ENCODE results near the gene HNF1B. TPM values are rescaled to one million over a fixed set of nuclear protein-coding genes. Genes with fewer than 3 reads are reported as not detected.

The HNF1B gene
- total RNA-seq, 3 donors from 2014 or later (not counting 1 experiment from before 2014, with no cell fraction given), result not detected

GRCh38 chr17:37637956-37638355 lies 106.9 kb downstream of the HNF1B start:
- peaks cover 17% of the 10 kb centered on the region for H3K36me3 Mint-ChIP-seq
- H3K36me3 ChIP-seq (ENCODE audit: control insufficient read depth, insufficient read depth, low read length), result peaks cover 28% of the 10 kb centered on the region
- intact Hi-C loops (cut with micrococcal nuclease), result no loop called here

More at GRCh38 chr17:37637956-37638355, 106.9 kb downstream of the HNF1B start:
- H3K9me3 Mint-ChIP-seq, result no peaks in the 10 kb centered on the region
- TF ChIP-seq, protein P1, sequence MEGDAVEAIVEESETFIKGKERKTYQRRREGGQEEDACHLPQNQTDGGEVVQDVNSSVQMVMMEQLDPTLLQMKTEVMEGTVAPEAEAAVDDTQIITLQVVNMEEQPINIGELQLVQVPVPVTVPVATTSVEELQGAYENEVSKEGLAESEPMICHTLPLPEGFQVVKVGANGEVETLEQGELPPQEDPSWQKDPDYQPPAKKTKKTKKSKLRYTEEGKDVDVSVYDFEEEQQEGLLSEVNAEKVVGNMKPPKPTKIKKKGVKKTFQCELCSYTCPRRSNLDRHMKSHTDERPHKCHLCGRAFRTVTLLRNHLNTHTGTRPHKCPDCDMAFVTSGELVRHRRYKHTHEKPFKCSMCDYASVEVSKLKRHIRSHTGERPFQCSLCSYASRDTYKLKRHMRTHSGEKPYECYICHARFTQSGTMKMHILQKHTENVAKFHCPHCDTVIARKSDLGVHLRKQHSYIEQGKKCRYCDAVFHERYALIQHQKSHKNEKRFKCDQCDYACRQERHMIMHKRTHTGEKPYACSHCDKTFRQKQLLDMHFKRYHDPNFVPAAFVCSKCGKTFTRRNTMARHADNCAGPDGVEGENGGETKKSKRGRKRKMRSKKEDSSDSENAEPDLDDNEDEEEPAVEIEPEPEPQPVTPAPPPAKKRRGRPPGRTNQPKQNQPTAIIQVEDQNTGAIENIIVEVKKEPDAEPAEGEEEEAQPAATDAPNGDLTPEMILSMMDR (IDR thresholded peaks at IDR 0.05), result no peak
- H3K27ac Mint-ChIP-seq, result no peak overlapping the region
- Histone ChIP-seq H3K27ac (ENCODE audit: low read length) (no peak overlapping the region), H3K9me3 (ENCODE audit: control insufficient read depth, insufficient read depth, low read length) (no peaks in the 10 kb centered on the region), H3K27me3 (ENCODE audit: control insufficient read depth, insufficient read depth, low read length) (no peaks in the 10 kb centered on the region), H3K4me1 (ENCODE audit: control insufficient read depth, insufficient read depth, low read length) (no peaks in the 10 kb centered on the region), H3K4me3 (ENCODE audit: low read length) (no peak overlapping the region)
- DNase-seq, result no peak
- H3K27me3 Mint-ChIP-seq (ENCODE audit: low read depth in 2 of 2), result no peaks in the 10 kb centered on the region
- peaks cover 24 to 26% of the 10 kb centered on the region in 2 donors for H3K4me1 Mint-ChIP-seq
- no peak overlapping the region for H3K4me3 Mint-ChIP-seq
- ATAC-seq, result no peak

Other genes with a start within 250 kb of the HNF1B start
- 100 to 1,000 TPM in 1 of 3 donors, 10 to 100 TPM in 2; 82.1 to 137 (median 88.2) TPM for gene SYNRG, start 135.6 kb downstream of the HNF1B start, total RNA-seq
- 10 to 100 TPM; 39.1 to 47.5 (median 41.9) TPM for gene DDX52, start 101.6 kb downstream of the HNF1B start, total RNA-seq
- not detected for gene TBC1D3K, start 179.4 kb upstream of the HNF1B start, total RNA-seq
- 10 to 100 TPM in 1 of 3 donors, 1 to 10 TPM in 2; 1.4 to 19.7 (median 7.9) TPM for gene TBC1D3L, start 244.0 kb upstream of the HNF1B start, total RNA-seq

All from natural killer cell (primary cell).